ENCODE measurements around the gene NABP1. TPM values are rescaled to one million over a fixed set of nuclear protein-coding genes. Genes with fewer than 3 reads are reported as not detected.

The NABP1 gene
- total RNA-seq, 1 experiment from 2014 or later = 96.3 TPM

DNA sequence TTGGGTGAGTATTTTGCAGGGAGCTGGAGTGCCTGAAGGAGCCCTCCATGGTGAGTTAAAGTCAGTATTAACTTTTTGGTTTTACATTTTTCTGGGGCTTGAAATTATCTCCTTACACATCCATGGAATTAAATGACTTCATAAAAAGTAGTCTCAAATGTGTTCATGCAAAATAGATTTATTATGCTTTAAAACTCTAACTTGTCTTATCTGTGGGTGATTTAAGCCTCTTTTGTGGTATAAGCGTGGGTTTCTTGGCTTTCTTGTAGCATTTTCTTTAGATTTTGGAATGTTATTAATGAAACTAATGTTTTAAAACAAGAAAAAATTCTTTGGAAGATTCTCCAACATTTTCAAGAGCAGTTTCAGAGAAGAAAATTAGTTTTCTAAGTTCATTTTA, 27.8 kb downstream of the NABP1 start:
- intact Hi-C loops (cut with micrococcal nuclease) = no loop called here
- no peak overlapping the region for H3K4me3 Mint-ChIP-seq (ENCODE audit: unreplicated experiment)
- no peak overlapping the region for H3K27ac Mint-ChIP-seq (ENCODE audit: low read depth, unreplicated experiment)
- BruUV-seq (replicated peaks) = no TSS peak
- ChIA-PET POLR2A (interaction anchor here (0.6 to 2.9 kb wide), 3 partner anchors 8 to 63 kb away, joined by 3 to 23 read pairs (median 3); no protein-coding TSS in a partner anchor), CTCF (interaction anchor here (0.8 to 1.2 kb wide), 3 partner anchors 39 to 139 kb away, joined by 3 to 7 read pairs (median 3); no protein-coding TSS in a partner anchor)
- TF ChIP-seq, protein P1, sequence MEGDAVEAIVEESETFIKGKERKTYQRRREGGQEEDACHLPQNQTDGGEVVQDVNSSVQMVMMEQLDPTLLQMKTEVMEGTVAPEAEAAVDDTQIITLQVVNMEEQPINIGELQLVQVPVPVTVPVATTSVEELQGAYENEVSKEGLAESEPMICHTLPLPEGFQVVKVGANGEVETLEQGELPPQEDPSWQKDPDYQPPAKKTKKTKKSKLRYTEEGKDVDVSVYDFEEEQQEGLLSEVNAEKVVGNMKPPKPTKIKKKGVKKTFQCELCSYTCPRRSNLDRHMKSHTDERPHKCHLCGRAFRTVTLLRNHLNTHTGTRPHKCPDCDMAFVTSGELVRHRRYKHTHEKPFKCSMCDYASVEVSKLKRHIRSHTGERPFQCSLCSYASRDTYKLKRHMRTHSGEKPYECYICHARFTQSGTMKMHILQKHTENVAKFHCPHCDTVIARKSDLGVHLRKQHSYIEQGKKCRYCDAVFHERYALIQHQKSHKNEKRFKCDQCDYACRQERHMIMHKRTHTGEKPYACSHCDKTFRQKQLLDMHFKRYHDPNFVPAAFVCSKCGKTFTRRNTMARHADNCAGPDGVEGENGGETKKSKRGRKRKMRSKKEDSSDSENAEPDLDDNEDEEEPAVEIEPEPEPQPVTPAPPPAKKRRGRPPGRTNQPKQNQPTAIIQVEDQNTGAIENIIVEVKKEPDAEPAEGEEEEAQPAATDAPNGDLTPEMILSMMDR (IDR thresholded peaks at IDR 0.05; ENCODE audit: unreplicated experiment) = no peak
- H3K36me3 Mint-ChIP-seq (ENCODE audit: insufficient read depth, unreplicated experiment) = peaks cover 7% of the 10 kb centered on the region
- DNase-seq (ENCODE audit: unreplicated experiment) = no peak
- peaks cover 6% of the 10 kb centered on the region for H3K9me3 Mint-ChIP-seq (ENCODE audit: unreplicated experiment)
- peaks cover 7% of the 10 kb centered on the region for H3K4me1 Mint-ChIP-seq (ENCODE audit: insufficient read depth, unreplicated experiment)
- no peaks in the 10 kb centered on the region for H3K27me3 Mint-ChIP-seq (ENCODE audit: insufficient read depth, unreplicated experiment)

DNA sequence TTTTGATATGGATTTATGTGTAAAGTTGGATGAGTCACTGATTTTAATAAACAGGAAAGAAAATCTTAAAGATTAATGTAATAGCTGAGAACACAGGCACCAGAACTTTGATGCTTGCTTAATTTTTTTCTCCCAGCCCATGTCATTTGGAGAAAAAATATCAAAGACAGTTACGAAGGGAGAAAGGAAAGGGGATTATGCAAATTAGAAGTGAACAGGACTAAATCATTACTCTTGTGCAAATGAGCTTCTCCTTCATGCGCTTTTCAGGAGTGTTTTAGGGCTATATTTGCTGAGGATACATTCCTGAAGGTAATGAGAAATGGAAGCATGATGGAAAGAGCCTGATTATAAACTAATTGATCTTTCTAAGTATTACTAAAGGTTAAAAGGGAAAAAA, 28.9 kb downstream of the NABP1 start:
- intact Hi-C loops (cut with micrococcal nuclease) = no loop called here
- Mint-ChIP-seq H3K4me1 (ENCODE audit: insufficient read depth, unreplicated experiment) (peaks cover 7% of the 10 kb centered on the region), H3K27me3 (ENCODE audit: insufficient read depth, unreplicated experiment) (no peaks in the 10 kb centered on the region), H3K9me3 (ENCODE audit: unreplicated experiment) (peaks cover 6% of the 10 kb centered on the region), H3K27ac (ENCODE audit: low read depth, unreplicated experiment) (no peak overlapping the region), H3K4me3 (ENCODE audit: unreplicated experiment) (no peak overlapping the region), H3K36me3 (ENCODE audit: insufficient read depth, unreplicated experiment) (peaks cover 7% of the 10 kb centered on the region)
- ChIA-PET POLR2A (interaction anchor here (1.1 to 2.9 kb wide), 3 partner anchors 9 to 13 kb away, joined by 3 to 23 read pairs (median 3); no protein-coding TSS in a partner anchor), CTCF (interaction anchor here (0.7 to 1.2 kb wide), 5 partner anchors 22 to 817 kb away, joined by 3 to 7 read pairs (median 3); no protein-coding TSS in a partner anchor)
- BruUV-seq (replicated peaks) = no TSS peak
- DNase-seq (ENCODE audit: unreplicated experiment) = no peak
- TF ChIP-seq, protein P1 (IDR thresholded peaks at IDR 0.05; ENCODE audit: unreplicated experiment) = no peak

DNA sequence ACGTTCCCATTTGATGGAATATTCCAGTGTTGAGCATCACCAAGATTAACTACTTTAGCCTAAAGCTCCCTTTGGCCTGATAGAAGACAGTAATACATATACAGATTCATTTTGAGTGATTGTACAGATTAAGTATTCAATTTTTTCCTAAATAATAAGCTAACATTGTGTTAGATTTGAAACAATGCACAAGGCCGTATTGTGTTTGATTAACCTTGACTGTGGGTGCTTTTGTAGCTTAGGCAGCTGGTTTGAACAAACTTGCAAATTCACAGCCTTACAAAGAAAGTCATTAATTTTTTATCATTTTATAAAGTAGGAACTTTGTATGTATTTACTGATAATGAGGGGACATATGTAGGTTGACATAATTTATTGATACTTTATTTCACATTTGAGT, 29.6 kb downstream of the NABP1 start:
- Mint-ChIP-seq H3K9me3 (ENCODE audit: unreplicated experiment) (peaks cover 6% of the 10 kb centered on the region), H3K4me3 (ENCODE audit: unreplicated experiment) (no peak overlapping the region), H3K27ac (ENCODE audit: low read depth, unreplicated experiment) (no peak overlapping the region), H3K27me3 (ENCODE audit: insufficient read depth, unreplicated experiment) (no peaks in the 10 kb centered on the region), H3K36me3 (ENCODE audit: insufficient read depth, unreplicated experiment) (peaks cover 7% of the 10 kb centered on the region), H3K4me1 (ENCODE audit: insufficient read depth, unreplicated experiment) (peaks cover 7% of the 10 kb centered on the region)
- no TSS peak for BruUV-seq (replicated peaks)
- ChIA-PET POLR2A (interaction anchor here (0.8 to 2.9 kb wide), 4 partner anchors 9 to 70 kb away, joined by 3 to 23 read pairs (median 3); no protein-coding TSS in a partner anchor), CTCF (interaction anchor here (0.5 to 1.4 kb wide), 8 partner anchors 10 to 816 kb away, joined by 3 to 6 read pairs (median 4); no protein-coding TSS in a partner anchor)
- TF ChIP-seq, protein P1 (IDR thresholded peaks at IDR 0.05; ENCODE audit: unreplicated experiment) = no peak
- intact Hi-C loops (cut with micrococcal nuclease) = no loop called here
- DNase-seq (ENCODE audit: unreplicated experiment) = no peak

DNA sequence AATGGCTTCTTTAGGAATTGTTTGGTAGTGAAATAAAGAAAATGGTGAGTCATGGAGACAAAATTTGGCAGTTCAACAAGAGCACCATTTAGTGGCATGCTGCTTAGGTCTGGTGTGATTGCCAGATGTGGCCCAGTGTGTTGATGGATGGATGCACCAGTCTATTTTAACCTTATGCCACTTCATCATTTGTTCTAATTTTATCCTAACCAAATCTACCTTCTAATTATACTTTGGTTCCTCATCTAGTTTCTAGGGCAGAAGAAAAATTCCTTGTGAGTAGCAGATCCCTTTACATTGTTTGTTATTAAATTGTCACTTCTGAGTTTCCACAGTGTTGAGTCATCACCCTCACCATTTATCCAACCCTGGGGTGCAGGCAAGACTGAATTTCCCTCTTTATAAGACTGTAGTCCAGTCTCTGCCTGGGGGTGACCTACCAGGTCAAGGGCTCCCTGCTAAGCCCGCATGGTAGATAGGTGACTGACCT, 32.5 kb downstream of the NABP1 start:
- no peaks in the 10 kb centered on the region for H3K36me3 Mint-ChIP-seq (ENCODE audit: insufficient read depth, unreplicated experiment)
- peaks cover 6% of the 10 kb centered on the region for H3K9me3 Mint-ChIP-seq (ENCODE audit: unreplicated experiment)
- no peak overlapping the region for H3K4me3 Mint-ChIP-seq (ENCODE audit: unreplicated experiment)
- H3K27ac Mint-ChIP-seq (ENCODE audit: low read depth, unreplicated experiment) = no peak overlapping the region
- TF ChIP-seq, protein P1 (IDR thresholded peaks at IDR 0.05; ENCODE audit: unreplicated experiment) = no peak
- ChIA-PET CTCF (interaction anchor here (0.9 to 1.4 kb wide), 3 partner anchors 10 to 144 kb away, joined by 3 to 4 read pairs (median 3); no protein-coding TSS in a partner anchor), POLR2A (interaction anchor here (0.7 to 1.8 kb wide), 2 partner anchors 13 to 51 kb away, joined by 3 to 6 read pairs; no protein-coding TSS in a partner anchor)
- no TSS peak for BruUV-seq (replicated peaks)
- H3K4me1 Mint-ChIP-seq (ENCODE audit: insufficient read depth, unreplicated experiment) = peaks cover 7% of the 10 kb centered on the region
- intact Hi-C loops (cut with micrococcal nuclease) = no loop called here
- H3K27me3 Mint-ChIP-seq (ENCODE audit: insufficient read depth, unreplicated experiment) = no peaks in the 10 kb centered on the region
- peak; percentile 46 for DNase-seq (ENCODE audit: unreplicated experiment)
